Measurements from ENCODE around the gene TPRX1.

DNA sequence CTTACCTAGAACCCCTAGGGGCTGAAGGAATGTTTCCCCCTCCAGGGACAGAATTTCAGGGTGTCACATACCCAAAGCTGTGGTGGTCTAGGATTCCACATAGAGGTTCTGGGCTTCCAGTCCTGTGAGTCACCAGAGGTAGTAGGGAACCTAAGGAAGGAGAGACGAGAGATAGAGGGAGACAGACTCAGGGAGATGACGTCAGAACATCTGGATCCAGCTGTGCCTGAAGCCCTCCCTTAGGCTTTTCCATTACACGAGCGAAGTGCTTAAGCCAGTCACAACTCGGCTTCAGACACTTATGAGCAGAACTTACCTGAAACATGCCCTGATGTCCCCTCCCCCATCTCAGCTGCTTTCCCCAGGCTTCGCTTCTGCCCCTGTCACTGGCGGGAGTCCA lies 37.7 kb downstream of the TPRX1 start:
- TF ChIP-seq, protein P1, sequence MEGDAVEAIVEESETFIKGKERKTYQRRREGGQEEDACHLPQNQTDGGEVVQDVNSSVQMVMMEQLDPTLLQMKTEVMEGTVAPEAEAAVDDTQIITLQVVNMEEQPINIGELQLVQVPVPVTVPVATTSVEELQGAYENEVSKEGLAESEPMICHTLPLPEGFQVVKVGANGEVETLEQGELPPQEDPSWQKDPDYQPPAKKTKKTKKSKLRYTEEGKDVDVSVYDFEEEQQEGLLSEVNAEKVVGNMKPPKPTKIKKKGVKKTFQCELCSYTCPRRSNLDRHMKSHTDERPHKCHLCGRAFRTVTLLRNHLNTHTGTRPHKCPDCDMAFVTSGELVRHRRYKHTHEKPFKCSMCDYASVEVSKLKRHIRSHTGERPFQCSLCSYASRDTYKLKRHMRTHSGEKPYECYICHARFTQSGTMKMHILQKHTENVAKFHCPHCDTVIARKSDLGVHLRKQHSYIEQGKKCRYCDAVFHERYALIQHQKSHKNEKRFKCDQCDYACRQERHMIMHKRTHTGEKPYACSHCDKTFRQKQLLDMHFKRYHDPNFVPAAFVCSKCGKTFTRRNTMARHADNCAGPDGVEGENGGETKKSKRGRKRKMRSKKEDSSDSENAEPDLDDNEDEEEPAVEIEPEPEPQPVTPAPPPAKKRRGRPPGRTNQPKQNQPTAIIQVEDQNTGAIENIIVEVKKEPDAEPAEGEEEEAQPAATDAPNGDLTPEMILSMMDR (IDR thresholded peaks at IDR 0.05; ENCODE audit: low read length), result no peak
- no peak for TF ChIP-seq EZH2 (optimal IDR thresholded peaks at IDR 0.05; ENCODE audit: low read depth, low read length)

Measured in MM.1S (cell line).